GM06990 (cell line): ENCODE measurements around the gene LAMA5.

Source experiments
- DNase-seq: peaks from one replicate; pipeline ENCODE4 v3.0.0-alpha.2; 2011; ENCODE audit not compliant: insufficient read length; ENCODE audit errors: extremely low read depth
- H3K27me3 ChIP-seq: replicated peaks from 2 replicates; pipeline ENCODE4 v1.6.0; 2011; ENCODE audit warnings: low read length; ENCODE audit not compliant: control insufficient read depth, insufficient read depth
- H3K36me3 ChIP-seq: 2 replicates; pipeline ENCODE4 v1.5.1; 2011; ENCODE audit warnings: low read length; ENCODE audit not compliant: control insufficient read depth, insufficient read depth
- H3K4me3 ChIP-seq: replicated peaks from 2 replicates; pipeline ENCODE4 v1.5.1; 2011; ENCODE audit warnings: low read depth, mild to moderate bottlenecking, control low read depth, low read length
- CTCF ChIP-seq: IDR thresholded peaks from 2 replicates; pipeline ENCODE4 v1.5.1; 2011; ENCODE audit warnings: low read length, control low read depth, mild to moderate bottlenecking, inconsistent platforms; ENCODE audit not compliant: insufficient read depth, poor library complexity, severe bottlenecking

The LAMA5 gene

GRCh38 chr20:62284448-62284847 lies 82.7 kb downstream of the LAMA5 start:
- no peak for DNase-seq
- Histone ChIP-seq H3K27me3 (no peaks in the 10 kb centered on the region), H3K4me3 (no peak overlapping the region), H3K36me3 (peaks cover 44% of the 10 kb centered on the region)
- TF ChIP-seq CTCF = no peak

GRCh38 chr20:62282877-62283503 lies 84.1 kb downstream of the LAMA5 start:
- no peak for DNase-seq
- peaks cover 45% of the 10 kb centered on the region for H3K36me3 ChIP-seq
- H3K27me3 ChIP-seq = no peaks in the 10 kb centered on the region
- no peak for TF ChIP-seq CTCF
- H3K4me3 ChIP-seq = no peak overlapping the region

GRCh38 chr20:62282103-62282502 lies 85.0 kb downstream of the LAMA5 start:
- Histone ChIP-seq H3K27me3 (no peaks in the 10 kb centered on the region), H3K36me3 (peaks cover 47% of the 10 kb centered on the region), H3K4me3 (no peak overlapping the region)
- DNase-seq = no peak
- no peak for TF ChIP-seq CTCF

GRCh38 chr20:62281161-62281933 lies 85.8 kb downstream of the LAMA5 start:
- no peaks in the 10 kb centered on the region for H3K27me3 ChIP-seq
- no peak for TF ChIP-seq CTCF
- no peak overlapping the region for H3K4me3 ChIP-seq
- peaks cover 45% of the 10 kb centered on the region for H3K36me3 ChIP-seq
- DNase-seq = no peak

- TF ChIP-seq CTCF = no peak
- Histone ChIP-seq H3K4me3 (no peak overlapping the region), H3K27me3 (no peaks in the 10 kb centered on the region), H3K36me3 (peaks cover 38% of the 10 kb centered on the region)
- no peak for DNase-seq
Observed at GRCh38 chr20:62280303-62280702, 86.8 kb downstream of the LAMA5 start.
